NCI-H2029 (cell line): Measurements from ENCODE around the gene AP2B1.

Experiments
- DNase-seq: peaks from one replicate; lab custom pipeline; 2025; lab: John Stamatoyannopoulos, UW

AP2B1 gene

DNA sequence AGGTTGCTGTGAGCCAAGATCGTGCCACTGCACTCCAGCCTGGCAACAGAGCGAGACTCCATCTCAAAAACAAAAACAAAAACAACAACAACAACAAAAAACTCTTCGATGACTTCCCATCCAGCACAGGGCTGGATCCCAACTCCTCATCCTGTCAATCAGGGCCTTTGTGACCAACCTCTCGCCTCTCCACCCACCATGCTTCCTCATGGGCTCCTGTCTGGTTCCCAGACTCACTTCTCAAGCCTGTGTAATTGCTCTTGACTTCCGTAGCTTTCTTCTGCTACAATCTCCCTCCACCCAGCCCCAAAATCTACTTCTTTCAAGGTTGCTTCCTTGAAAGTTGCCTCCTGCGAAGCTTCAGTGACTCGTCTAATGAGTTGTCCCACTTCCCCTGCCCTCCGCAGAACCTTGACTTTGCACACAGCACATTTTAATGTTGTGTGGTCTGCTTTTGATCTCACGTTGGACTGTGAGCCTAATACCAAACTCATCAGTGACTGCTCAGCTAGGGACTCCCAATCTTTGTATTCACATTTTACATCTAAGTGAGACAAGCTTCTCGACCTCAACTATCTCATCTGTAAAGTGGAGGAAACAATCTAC, 143.4 kb downstream of the AP2B1 start:
- no peak for DNase-seq

DNA sequence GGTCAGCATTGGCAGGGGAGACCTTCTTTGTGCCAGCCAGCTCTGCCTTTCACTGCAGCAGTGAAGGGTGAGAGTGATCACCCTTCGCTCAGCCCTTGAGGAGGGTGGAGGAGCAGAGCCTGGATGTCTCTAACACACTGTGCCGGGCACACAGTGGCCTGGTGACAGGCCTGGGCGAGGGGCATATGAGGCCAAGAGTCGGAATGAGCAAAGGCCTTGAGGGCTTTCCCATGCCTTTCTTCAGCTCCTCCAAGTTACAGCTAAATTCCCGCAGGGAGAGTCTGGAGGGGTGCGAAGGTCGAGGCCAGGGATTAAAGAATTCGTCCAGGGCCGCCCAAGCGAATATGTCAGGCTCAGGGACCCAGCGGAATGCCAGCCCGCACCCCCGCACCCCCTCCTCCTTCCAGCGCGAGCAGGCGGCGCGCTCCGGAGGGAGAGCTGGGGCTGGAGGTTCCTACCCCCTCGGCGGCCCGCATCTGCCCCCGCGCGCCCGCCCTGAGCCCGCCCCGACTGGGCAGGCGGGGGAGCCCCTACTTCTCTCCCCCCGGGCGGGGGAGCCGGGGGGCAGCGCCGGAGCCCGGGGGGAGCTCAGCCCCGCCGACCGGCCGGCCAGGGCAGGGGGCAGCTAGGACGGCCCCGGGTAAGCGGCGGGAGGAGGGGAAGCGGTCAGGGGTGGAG, 144.3 kb downstream of the AP2B1 start, which contains the start of gene RASL10B:
RASL10B (plus strand) TSS at position 401 of the 678 bp plus-strand sequence. CDS start 3,546 bp downstream, outside the sequence.
- DNase-seq, result peak; percentile 4

GRCh38 chr17:35731917-35732805, 145.0 kb downstream of the AP2B1 start:
- DNase-seq, result no peak

- no peak for DNase-seq
These were observed 145.6 kb downstream of the AP2B1 start for GRCh38 chr17:35732806-35733136.

DNA sequence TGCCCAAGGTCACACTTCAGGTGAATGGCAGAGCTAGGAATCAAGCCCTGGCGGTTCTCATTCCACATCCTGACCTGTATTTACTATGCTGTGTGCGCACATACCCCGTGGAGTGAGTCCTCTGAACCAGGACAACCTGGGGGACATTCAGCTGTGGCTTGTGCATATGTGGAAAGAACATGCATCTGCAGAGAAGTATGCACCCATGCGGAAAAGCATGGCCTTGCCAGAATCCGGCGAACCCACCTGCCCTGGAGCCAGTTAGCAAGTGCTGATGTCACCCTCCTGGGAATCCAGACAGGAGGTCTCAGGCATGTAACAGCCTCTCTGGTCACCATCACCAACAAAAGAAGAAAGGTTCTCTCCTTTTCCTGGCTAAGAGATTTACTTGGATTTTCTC, 146.2 kb downstream of the AP2B1 start:
- DNase-seq, result no peak

DNA sequence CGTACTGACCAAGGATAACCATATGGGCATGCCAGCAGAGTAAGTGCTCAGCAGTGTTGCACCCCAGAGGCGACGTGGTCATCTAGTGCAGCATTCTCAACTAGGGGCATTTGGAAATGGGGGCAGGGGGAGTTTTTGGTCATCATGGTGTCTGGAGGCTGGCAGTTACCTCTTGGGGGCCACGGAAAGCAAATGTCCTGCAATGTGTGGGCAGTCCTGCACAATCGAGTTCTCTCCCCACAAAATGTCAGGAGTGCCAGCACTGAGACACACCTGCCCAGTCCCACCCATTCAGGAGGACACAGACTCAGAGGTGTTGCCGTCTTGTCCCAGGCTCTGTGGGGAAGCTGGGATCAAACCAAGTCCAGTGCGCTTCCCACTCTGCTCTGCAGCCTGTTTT, 147.3 kb downstream of the AP2B1 start:
- no peak for DNase-seq

- no peak for DNase-seq
These were observed 148.1 kb downstream of the AP2B1 start for GRCh38 chr17:35735036-35735805.

DNA sequence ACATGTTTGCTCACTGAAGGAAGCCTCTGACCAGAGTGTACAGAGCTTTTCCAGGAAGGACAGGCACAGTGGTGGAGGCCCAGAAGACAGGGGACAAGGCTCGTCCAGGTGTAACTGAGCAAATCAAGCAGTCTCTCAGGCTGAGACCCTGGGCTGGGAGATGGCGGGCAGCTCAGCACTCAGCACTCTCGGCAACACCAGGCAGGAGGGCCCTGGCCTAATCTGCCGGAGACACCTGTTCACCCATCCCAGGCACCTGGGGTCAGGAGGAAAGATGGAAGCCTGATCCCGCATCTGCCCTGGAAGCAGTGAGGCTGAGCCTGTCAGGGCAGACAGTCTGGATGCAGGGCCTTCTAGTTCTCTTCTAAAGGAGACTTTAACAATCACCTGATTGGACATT, 149.1 kb downstream of the AP2B1 start:
- no peak for DNase-seq

GRCh38 chr17:35738519-35739133, 151.5 kb downstream of the AP2B1 start:
- no peak for DNase-seq

DNA sequence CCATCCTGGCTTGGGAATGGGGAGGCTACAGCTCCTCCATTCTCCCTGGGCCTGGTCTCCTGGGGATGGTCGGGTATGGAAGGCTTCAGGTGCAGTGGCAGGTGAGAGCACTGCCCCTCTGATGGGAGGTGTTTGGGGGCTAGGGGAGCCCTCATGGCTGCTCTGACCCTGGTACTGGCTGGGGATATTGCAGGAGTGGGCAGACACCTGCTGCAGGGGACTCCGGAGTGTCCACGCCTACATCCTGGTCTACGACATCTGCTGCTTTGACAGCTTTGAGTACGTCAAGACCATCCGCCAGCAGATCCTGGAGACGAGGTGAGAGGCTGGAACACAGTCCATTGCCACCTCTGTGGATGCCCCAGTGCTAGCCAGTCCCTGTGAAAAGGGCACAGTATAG, 153.1 kb downstream of the AP2B1 start:
- DNase-seq, result no peak

- DNase-seq, result peak; percentile 29
These were observed 154.1 kb downstream of the AP2B1 start for GRCh38 chr17:35740997-35741931.

DNA sequence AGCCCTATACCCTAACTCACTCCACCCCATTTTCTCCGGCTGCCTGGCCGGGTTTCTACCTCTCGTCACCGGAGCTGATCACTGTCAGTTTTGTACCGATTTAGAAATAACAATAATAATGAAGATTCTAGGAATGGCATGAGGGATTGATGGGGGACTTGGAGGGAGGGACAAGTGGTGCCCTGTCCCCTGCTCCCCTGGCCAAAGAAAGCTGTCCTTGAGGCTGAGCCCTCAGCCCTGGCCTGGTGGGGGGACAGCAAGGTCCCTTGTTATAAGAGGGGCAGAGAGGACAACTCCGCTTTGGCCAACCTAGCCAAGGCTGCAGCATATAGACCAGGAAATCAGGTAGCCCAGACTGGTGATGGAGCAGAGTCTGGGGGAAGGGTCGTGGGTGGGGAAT, 155.4 kb downstream of the AP2B1 start:
- DNase-seq, result no peak

GRCh38 chr17:35742896-35743477, 155.9 kb downstream of the AP2B1 start:
- no peak for DNase-seq

- no peak for DNase-seq
These were observed 156.7 kb downstream of the AP2B1 start for GRCh38 chr17:35743626-35744328.

DNA sequence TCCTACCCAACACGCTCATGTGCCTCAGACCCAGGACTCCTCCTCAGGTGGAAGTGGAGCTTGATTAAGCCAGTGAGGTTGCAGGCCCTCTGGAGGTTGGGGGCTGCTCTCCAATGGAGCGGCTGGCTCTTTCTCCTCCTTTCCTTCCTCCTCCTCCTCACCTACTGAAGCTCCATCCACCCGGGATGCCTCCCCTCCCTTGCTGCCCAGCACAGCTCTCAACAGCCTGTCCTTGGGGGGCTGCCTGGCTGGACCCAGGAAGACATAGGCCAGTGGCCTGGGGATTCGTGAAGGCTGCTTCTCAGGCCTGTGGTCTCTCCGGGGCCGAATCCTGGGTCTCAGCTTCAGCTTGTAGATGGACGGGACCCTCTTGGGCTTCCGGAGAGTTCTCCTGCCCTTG, 157.7 kb downstream of the AP2B1 start:
- no peak for DNase-seq

DNA sequence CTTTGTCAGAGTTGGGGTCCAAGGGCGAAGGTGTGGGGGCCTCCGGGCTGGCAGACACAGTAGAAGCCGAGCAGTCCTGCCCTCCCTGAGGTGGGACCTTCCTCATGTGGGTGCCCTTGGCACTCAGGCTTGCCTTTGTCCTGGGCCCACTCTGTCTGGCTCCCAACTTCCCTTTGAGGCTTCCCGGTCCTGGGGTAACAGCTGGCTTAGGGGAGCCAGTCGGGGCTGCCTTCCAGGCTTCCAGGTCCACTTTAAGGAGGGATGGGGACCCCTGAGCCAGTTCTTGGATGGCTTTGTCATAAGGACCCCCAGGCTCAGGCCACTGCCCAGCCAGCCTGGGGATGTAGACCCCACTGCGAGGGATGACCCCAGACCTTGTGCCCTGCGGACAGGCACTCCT, 158.1 kb downstream of the AP2B1 start:
- no peak for DNase-seq

DNA sequence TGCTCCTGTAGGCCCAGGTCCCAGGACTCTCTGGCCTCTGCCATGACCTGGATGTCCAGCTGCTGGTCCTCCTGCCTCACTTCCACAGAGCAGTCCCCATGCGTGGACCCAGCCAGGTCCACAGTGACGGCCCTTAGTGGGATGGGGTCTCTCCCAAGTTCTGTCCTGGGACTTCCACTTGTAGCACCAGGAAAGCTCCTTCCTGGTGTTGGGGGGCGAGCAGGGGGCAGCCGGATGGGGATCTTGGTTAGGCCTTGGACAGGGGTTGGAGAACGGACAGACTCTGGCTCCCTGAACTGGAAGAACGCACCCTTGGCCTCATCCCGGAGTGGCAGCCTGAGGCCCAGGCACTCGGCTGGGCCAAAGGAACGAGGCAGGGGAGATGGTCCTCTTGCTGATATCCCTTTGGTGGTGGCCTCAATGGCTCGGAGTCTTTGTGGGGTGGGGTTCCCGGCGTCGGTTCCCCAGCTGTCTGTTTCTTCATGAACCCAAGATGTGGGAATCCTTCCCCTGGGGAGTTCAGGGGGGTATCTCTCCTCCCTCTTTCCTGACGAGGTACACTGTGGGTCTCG, 158.7 kb downstream of the AP2B1 start:
- no peak for DNase-seq

GRCh38 chr17:35747540-35748017, 160.5 kb downstream of the AP2B1 start:
- peak; percentile 53 for DNase-seq

- peak; percentile 11 for DNase-seq
These were observed 161.3 kb downstream of the AP2B1 start for GRCh38 chr17:35748341-35748841.
